Hepatocyte (in vitro differentiated cells): ENCODE results near the gene SCD5. TPM values are rescaled to one million over a fixed set of nuclear protein-coding genes. Genes with fewer than 3 reads are reported as not detected.

ENCODE experiments used
- DNase-seq: peaks from one replicate; pipeline ENCODE4 v3.0.0-alpha.2; 2016; ENCODE audit warnings: low spot score
- H2AFZ ChIP-seq: fragments of 200-600 bp; sonication (generic); 2 replicates; pipeline ENCODE4 v1.6.0; 2016; ENCODE audit warnings: antibody characterized with exemption, mild to moderate bottlenecking
- H3K27ac ChIP-seq: fragments of 200-600 bp; sonication (generic); 2 replicates; pipeline ENCODE4 v1.5.1; 2016; ENCODE audit warnings: mild to moderate bottlenecking
- H3K27me3 ChIP-seq: fragments of 200-600 bp; sonication (generic); 2 replicates; pipeline ENCODE4 v1.6.1; 2016
- H3K36me3 ChIP-seq: fragments of 200-600 bp; sonication (generic); replicated peaks from 2 replicates; pipeline ENCODE4 v1.5.1; 2016; ENCODE audit warnings: low read depth; ENCODE audit not compliant: insufficient read depth
- H3K4me1 ChIP-seq: fragments of 200-600 bp; sonication (generic); 2 replicates; pipeline ENCODE4 v1.5.1; 2016; ENCODE audit warnings: mild to moderate bottlenecking, moderate library complexity; ENCODE audit not compliant: insufficient read depth
- H3K4me2 ChIP-seq: fragments of 200-600 bp; sonication (generic); 2 replicates; pipeline ENCODE4 v1.6.0; 2016
- H3K4me3 ChIP-seq: fragments of 200-600 bp; sonication (generic); 2 replicates; pipeline ENCODE4 v1.5.1; 2016; ENCODE audit warnings: mild to moderate bottlenecking
- H3K79me2 ChIP-seq: fragments of 200-600 bp; sonication (generic); 2 replicates; pipeline ENCODE4 v1.6.0; 2017; ENCODE audit warnings: mild to moderate bottlenecking
- H3K9me2 ChIP-seq: fragments of 200-600 bp; sonication (generic); replicated peaks from 2 replicates; pipeline ENCODE4 v1.6.0; 2017; ENCODE audit warnings: mild to moderate bottlenecking; ENCODE audit not compliant: insufficient read depth
- H3K9me3 ChIP-seq: fragments of 200-600 bp; sonication (generic); 2 replicates; pipeline ENCODE4 v1.5.1; 2016; ENCODE audit warnings: low read depth, mild to moderate bottlenecking
- H4K20me1 ChIP-seq: fragments of 200-600 bp; sonication (generic); 2 replicates; pipeline ENCODE4 v1.6.0; 2016; ENCODE audit warnings: mild to moderate bottlenecking; ENCODE audit not compliant: insufficient read depth, poor library complexity, severe bottlenecking
- EZH2 ChIP-seq: fragments of 200-600 bp; sonication (generic); IDR thresholded peaks from 2 replicates; pipeline ENCODE4 v1.6.1; 2016; ENCODE audit warnings: antibody characterized with exemption, mild to moderate bottlenecking, borderline replicate concordance
- EZH2phosphoT487 ChIP-seq: fragments of 200-600 bp; sonication (generic); IDR thresholded peaks from one replicate; pipeline ENCODE4 v1.6.1; 2018; ENCODE audit warnings: antibody characterized with exemption, mild to moderate bottlenecking, low read depth, moderate library complexity; ENCODE audit not compliant: unreplicated experiment, severe bottlenecking
- WGBS: methylation state at CpG from one replicate; pipeline ENCODE4 v1.1.6; 2016; ENCODE audit warnings: low lambda C conversion rate; ENCODE audit errors: missing lambda C conversion rate; 5-methylcytosine and 5-hydroxymethylcytosine counted together
- microRNA counts: library from miRNA; unstranded; fragments of <30 nt; microRNA quantifications from one replicate; lab custom pipeline; 2017
- microRNA-seq: library from miRNA; unstranded; fragments of <30 nt; microRNA quantifications from one replicate; pipeline ENCODE4, GENCODE V29; 2017
- polyA plus RNA-seq: library from polyadenylated mRNA; unstranded; fragments of >200 nt; fragmentation: Nextera tagmentation; extraction: Ambion mirVana; gene quantifications from 2 replicates; pipeline ENCODE4 v1.2.1, GENCODE V29; 2016
- small RNA-seq: library from RNA; depleted of rRNA; stranded (forward); fragments of <200 nt; gene quantifications from one replicate; pipeline ENCODE3, GENCODE V24; 2014
- total RNA-seq: library from RNA; depleted of rRNA; stranded (reverse); fragments of >200 nt; gene quantifications from 2 replicates; pipeline ENCODE4 v1.2.3, GENCODE V29; 2014
- TF ChIP-seq, protein P1 (sequence below): fragments of 200-600 bp; sonication (generic); IDR thresholded peaks from 2 replicates; pipeline ENCODE4 v1.5.1; 2016; ENCODE audit warnings: antibody characterized with exemption, mild to moderate bottlenecking; ENCODE audit not compliant: poor library complexity

The SCD5 gene
- total and polyA plus RNA-seq, 2 experiments from 2014 or later = 6.4 to 19.2 TPM

DNA sequence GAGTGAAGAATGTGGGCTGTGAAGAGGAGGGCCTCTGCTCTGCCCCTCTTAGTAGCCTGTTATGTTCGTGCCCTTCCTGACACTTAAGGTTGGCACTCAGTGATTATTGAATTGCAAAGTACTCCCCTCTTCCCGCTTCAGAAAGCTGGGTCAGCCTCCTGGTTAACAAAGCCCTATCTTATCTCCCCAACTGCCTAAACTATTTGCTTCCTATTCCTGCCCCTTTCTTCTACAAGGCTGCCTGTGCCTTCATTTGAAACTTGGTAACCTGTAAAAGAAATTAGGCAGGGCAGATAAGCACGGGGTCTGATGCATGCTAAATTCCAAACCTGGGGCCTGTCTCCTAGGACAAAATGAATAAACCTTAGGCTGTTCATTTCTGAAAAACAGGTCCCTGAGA lies 213.7 kb downstream of the SCD5 start:
- no peak overlapping the region for H3K4me2 ChIP-seq
- H3K27me3 ChIP-seq = no peaks in the 10 kb centered on the region

DNA sequence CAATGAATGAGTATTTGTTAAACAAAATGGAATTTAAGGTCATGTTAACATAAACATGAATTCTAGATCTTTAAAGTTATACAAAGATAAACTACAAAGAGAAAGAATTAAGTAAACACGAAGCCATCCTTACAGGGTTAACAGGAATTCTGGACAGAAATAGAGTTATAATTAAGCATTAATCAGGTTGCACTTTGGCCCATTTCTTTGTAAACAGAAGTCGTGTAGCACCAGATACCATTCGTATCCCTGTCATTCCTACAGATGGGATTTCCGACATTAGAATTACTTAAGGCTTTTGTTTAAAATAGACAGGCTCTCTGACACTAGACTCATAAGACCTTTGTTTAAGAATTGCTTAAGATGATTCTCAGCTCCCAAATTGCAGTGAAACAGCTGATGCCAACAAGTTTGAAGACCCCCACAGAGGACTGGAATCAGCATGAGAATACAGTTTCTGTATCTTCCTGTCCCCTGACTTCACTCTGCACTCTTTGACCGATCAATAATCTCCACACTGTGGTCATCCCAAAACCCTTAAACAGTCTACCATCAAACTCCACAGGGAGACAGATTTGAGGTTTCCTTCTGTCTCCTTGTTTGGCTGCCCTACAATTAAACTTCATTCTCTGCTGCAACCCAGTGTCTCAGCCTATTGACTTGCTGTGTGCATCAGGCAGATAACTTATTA lies 214.6 kb downstream of the SCD5 start:
- Histone ChIP-seq H3K36me3 (no peaks in the 10 kb centered on the region), H3K4me2 (peak overlapping the region; percentile 15), H4K20me1 (no peaks in the 10 kb centered on the region), H3K4me1 (peaks cover 25% of the 10 kb centered on the region), H2AFZ (no peak overlapping the region), H3K79me2 (no peaks in the 10 kb centered on the region), H3K9me3 (no peaks in the 10 kb centered on the region), H3K27me3 (no peaks in the 10 kb centered on the region), H3K27ac (no peak overlapping the region), H3K9me2 (no peaks in the 10 kb centered on the region), H3K4me3 (no peak overlapping the region)
- no peak for DNase-seq
- no peak for TF ChIP-seq EZH2
- TF ChIP-seq, protein P1, sequence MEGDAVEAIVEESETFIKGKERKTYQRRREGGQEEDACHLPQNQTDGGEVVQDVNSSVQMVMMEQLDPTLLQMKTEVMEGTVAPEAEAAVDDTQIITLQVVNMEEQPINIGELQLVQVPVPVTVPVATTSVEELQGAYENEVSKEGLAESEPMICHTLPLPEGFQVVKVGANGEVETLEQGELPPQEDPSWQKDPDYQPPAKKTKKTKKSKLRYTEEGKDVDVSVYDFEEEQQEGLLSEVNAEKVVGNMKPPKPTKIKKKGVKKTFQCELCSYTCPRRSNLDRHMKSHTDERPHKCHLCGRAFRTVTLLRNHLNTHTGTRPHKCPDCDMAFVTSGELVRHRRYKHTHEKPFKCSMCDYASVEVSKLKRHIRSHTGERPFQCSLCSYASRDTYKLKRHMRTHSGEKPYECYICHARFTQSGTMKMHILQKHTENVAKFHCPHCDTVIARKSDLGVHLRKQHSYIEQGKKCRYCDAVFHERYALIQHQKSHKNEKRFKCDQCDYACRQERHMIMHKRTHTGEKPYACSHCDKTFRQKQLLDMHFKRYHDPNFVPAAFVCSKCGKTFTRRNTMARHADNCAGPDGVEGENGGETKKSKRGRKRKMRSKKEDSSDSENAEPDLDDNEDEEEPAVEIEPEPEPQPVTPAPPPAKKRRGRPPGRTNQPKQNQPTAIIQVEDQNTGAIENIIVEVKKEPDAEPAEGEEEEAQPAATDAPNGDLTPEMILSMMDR = no peak
- no peak for TF ChIP-seq EZH2phosphoT487
- 38% methylated on average over 5 of the region's 5 CpGs for WGBS

More for the DNA sequence above, 213.7 kb downstream of the SCD5 start:
- TF ChIP-seq, protein P1 = no peak
- TF ChIP-seq EZH2phosphoT487 = no peak
- no peak for TF ChIP-seq EZH2
- Histone ChIP-seq H3K36me3 (no peaks in the 10 kb centered on the region), H3K4me3 (no peak overlapping the region), H3K79me2 (no peaks in the 10 kb centered on the region), H3K9me3 (no peaks in the 10 kb centered on the region), H3K27ac (no peak overlapping the region), H2AFZ (no peak overlapping the region), H3K4me1 (peaks cover 25% of the 10 kb centered on the region), H3K9me2 (no peaks in the 10 kb centered on the region), H4K20me1 (no peaks in the 10 kb centered on the region)
- DNase-seq = no peak
- 33% methylated on average over 3 of the region's 3 CpGs for WGBS

DNA sequence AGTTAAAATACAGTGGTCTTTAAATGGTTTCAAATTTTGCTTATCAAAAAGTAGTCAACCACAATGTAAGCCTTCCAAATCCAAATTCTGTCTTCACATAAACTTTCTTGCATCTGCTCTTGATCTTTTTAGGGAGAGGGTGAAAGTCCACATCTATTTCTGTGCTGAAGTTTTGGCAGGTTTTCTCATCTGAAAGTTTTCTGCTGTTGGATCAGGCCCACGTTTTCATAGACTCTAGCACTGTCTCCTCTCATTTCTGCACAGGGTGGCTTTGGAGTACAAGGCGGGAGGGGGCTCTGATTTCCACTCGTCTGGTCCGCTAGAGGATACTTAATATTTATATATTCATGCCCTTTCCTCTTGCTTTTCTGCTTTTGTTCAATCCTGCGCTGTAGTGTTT lies 218.7 kb downstream of the SCD5 start:
- Histone ChIP-seq H3K27ac (no peak overlapping the region), H3K27me3 (no peaks in the 10 kb centered on the region), H4K20me1 (no peaks in the 10 kb centered on the region), H3K9me2 (no peaks in the 10 kb centered on the region), H3K4me2 (no peak overlapping the region), H3K4me3 (no peak overlapping the region), H3K79me2 (no peaks in the 10 kb centered on the region), H2AFZ (no peak overlapping the region), H3K4me1 (peaks cover 17% of the 10 kb centered on the region), H3K9me3 (no peaks in the 10 kb centered on the region), H3K36me3 (no peaks in the 10 kb centered on the region)
- TF ChIP-seq EZH2phosphoT487 (no peak), EZH2 (no peak)
- TF ChIP-seq, protein P1 = no peak
- WGBS = 94% methylated on average over 5 of the region's 5 CpGs
- no peak for DNase-seq

MicroRNA genes within 50 kb of the gene (microRNA counts, 767-probe panel; counts per million panel counts)
- microRNA hsa-miR-575 (lab: Ali Mortazavi, UCI) = not detected

Small RNA genes lying within 50 kb of the gene (microRNA-seq; reads per million reads assigned to microRNA genes)
- gene MIR575 = not detected

Small RNA genes lying within 50 kb of the gene (small RNA-seq; reads per million reads assigned to genes)
- not detected for gene MIR575

Other genes with a start within 250 kb of the SCD5 start
- 4.0 and 4.5 TPM in 2 replicates for gene TMEM150C, start 236.8 kb downstream of the SCD5 start, total RNA-seq
- 1.9 and 3.3 TPM in 2 replicates for gene TMEM150C, start 236.8 kb downstream of the SCD5 start, polyA plus RNA-seq
- gene SEC31A, start 92.4 kb upstream of the SCD5 start, total RNA-seq = 306 and 312 TPM in 2 replicates
- gene SEC31A, start 92.4 kb upstream of the SCD5 start, polyA plus RNA-seq = 226 and 243 TPM in 2 replicates
- 12.5 and 14.0 TPM in 2 replicates for gene THAP9, start 101.9 kb upstream of the SCD5 start, total RNA-seq
- gene THAP9, start 101.9 kb upstream of the SCD5 start, polyA plus RNA-seq = 1.5 and 2.1 TPM in 2 replicates
- 14.1 and 19.8 TPM in 2 replicates for gene LIN54, start 212.0 kb upstream of the SCD5 start, total RNA-seq
- 2.7 and 5.4 TPM in 2 replicates for gene LIN54, start 212.0 kb upstream of the SCD5 start, polyA plus RNA-seq
- 56.7 and 59.8 TPM in 2 replicates for gene COPS4, start 236.4 kb upstream of the SCD5 start, total RNA-seq
- 45.2 and 45.4 TPM in 2 replicates for gene COPS4, start 236.4 kb upstream of the SCD5 start, polyA plus RNA-seq